Endothelial cell (in vitro differentiated cells): Measurements from ENCODE around the gene ATRAID. TPM values are rescaled to one million over a fixed set of nuclear protein-coding genes. Genes with fewer than 3 reads are reported as not detected.
A peak's percentile ranks its signal among the peaks of the same experiment; 100 is the strongest.

ENCODE experiments used
- DNase-seq: peaks from one replicate; pipeline ENCODE4 v3.0.0; 2021; ENCODE audit warnings: low spot score
- H3K27ac Mint-ChIP-seq: one replicate; pipeline ENCODE4 v1.8.0; 2021; ENCODE audit warnings: mixed read lengths, inconsistent platforms; ENCODE audit not compliant: unreplicated experiment
- H3K27me3 Mint-ChIP-seq: one replicate; pipeline ENCODE4 v1.8.0; 2021; ENCODE audit warnings: mild to moderate bottlenecking, moderate library complexity, mixed read lengths, inconsistent platforms; ENCODE audit not compliant: unreplicated experiment
- H3K36me3 Mint-ChIP-seq: one replicate; pipeline ENCODE4 v1.8.0; 2021; ENCODE audit warnings: mild to moderate bottlenecking, low read depth, mixed read lengths, inconsistent platforms; ENCODE audit not compliant: unreplicated experiment
- H3K4me1 Mint-ChIP-seq: one replicate; pipeline ENCODE4 v1.8.0; 2021; ENCODE audit warnings: mild to moderate bottlenecking, mixed read lengths, inconsistent platforms; ENCODE audit not compliant: unreplicated experiment
- H3K4me3 Mint-ChIP-seq: one replicate; pipeline ENCODE4 v1.8.0; 2021; ENCODE audit warnings: mild to moderate bottlenecking, mixed read lengths, inconsistent platforms; ENCODE audit not compliant: unreplicated experiment
- H3K9me3 Mint-ChIP-seq: one replicate; pipeline ENCODE4 v1.8.0; 2021; ENCODE audit warnings: mixed read lengths, inconsistent platforms; ENCODE audit not compliant: unreplicated experiment
- CTCF ChIP-seq: fragments of 200-600 bp; sonication (generic); IDR thresholded peaks from one replicate; pipeline ENCODE4 v1.5.0; 2021; ENCODE audit warnings: antibody characterized with exemption; ENCODE audit not compliant: unreplicated experiment
- total RNA-seq: library from RNA; stranded (reverse); fragmentation: NEBNext Ultra II Directional; extraction: Animal tissue kit (Norgen Biotek cat#: 25700); gene quantifications from one replicate; pipeline ENCODE4 v1.2.1, GENCODE V29; 2021; ENCODE audit not compliant: unreplicated experiment

ATRAID gene
- total RNA-seq, 1 donor from 2014 or later, result 89.9 TPM

DNA sequence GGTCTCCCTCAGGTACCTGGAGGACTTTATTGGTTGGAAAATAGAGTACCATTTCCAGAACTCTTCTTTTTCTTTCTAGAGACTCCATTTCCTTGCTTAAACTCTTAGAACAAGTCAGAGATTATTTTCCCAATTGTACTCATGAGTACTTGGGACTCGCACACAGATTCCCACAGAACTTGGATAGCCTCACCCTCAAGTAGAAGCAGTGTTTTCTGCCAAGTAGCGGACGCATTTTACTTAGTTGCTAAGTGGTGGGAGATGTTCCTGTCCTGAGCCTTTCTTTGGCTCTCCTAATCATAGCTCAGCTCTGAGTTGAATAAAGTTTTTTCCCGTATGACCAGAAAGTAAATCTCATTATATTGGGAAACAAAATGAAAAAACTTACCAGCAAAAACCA is 33.8 kb downstream of the ATRAID start:
- Mint-ChIP-seq H3K27ac (no peak overlapping the region), H3K4me1 (no peaks in the 10 kb centered on the region), H3K9me3 (no peaks in the 10 kb centered on the region), H3K4me3 (no peak overlapping the region), H3K36me3 (peaks cover 21% of the 10 kb centered on the region), H3K27me3 (peaks cover 9% of the 10 kb centered on the region)
- TF ChIP-seq CTCF, result no peak
- no peak for DNase-seq

- no peak overlapping the region for H3K27ac Mint-ChIP-seq
- no peak for TF ChIP-seq CTCF
Observed at GRCh38 chr2:27247893-27248292, 36.1 kb downstream of the ATRAID start.

GRCh38 chr2:27249159-27249890 is 37.5 kb downstream of the ATRAID start:
- no peak for DNase-seq
- H3K4me1 Mint-ChIP-seq, result no peaks in the 10 kb centered on the region
- H3K4me3 Mint-ChIP-seq, result no peak overlapping the region
- no peak for TF ChIP-seq CTCF
- H3K27me3 Mint-ChIP-seq, result peaks cover 9% of the 10 kb centered on the region
- H3K27ac Mint-ChIP-seq, result no peak overlapping the region
- no peaks in the 10 kb centered on the region for H3K9me3 Mint-ChIP-seq
- H3K36me3 Mint-ChIP-seq, result peaks cover 8% of the 10 kb centered on the region

More at GRCh38 chr2:27247893-27248292, 36.1 kb downstream of the ATRAID start:
- Mint-ChIP-seq H3K9me3 (no peaks in the 10 kb centered on the region), H3K4me1 (no peaks in the 10 kb centered on the region), H3K36me3 (peaks cover 12% of the 10 kb centered on the region), H3K4me3 (no peak overlapping the region), H3K27me3 (peaks cover 9% of the 10 kb centered on the region)
- DNase-seq, result no peak

GRCh38 chr2:27249891-27250651 is 38.2 kb downstream of the ATRAID start:
- Mint-ChIP-seq H3K27ac (no peak overlapping the region), H3K4me1 (no peaks in the 10 kb centered on the region), H3K4me3 (no peak overlapping the region), H3K36me3 (peaks cover 7% of the 10 kb centered on the region), H3K27me3 (peaks cover 9% of the 10 kb centered on the region), H3K9me3 (no peaks in the 10 kb centered on the region)
- peak; percentile 79 for DNase-seq
- peak; percentile 53 for TF ChIP-seq CTCF
